Neural progenitor cell (in vitro differentiated cells): Measurements from ENCODE around the gene TRMT1.
"Not testable (repeated sequence)": the region's sequence is repeated elsewhere in the genome, so short reads cannot be mapped to it uniquely, and the experiment has no call there.

ENCODE experiments used
- CTCF ChIP-seq: fragments of 200-600 bp; sonication (generic); IDR thresholded peaks from 2 replicates; pipeline ENCODE4 v1.5.1; 2017; ENCODE audit warnings: antibody characterized with exemption, mild to moderate bottlenecking
- EZH2 ChIP-seq: fragments of 200-600 bp; sonication (generic); IDR thresholded peaks from 2 replicates; pipeline ENCODE4 v1.6.1; 2017; ENCODE audit warnings: antibody characterized with exemption, mild to moderate bottlenecking, moderate library complexity
- EZH2phosphoT487 ChIP-seq: fragments of 200-600 bp; sonication (generic); IDR thresholded peaks from 2 replicates; pipeline ENCODE4 v1.6.1; 2017; ENCODE audit warnings: antibody characterized with exemption

GRCh38 chr19:13166151-13166550, 49.6 kb upstream of the TRMT1 start:
- not testable (repeated sequence) for TF ChIP-seq CTCF, EZH2, EZH2phosphoT487
